Kidney epithelial cell (primary cell): ENCODE results near the gene STUM. TPM values are rescaled to one million over a fixed set of nuclear protein-coding genes. Genes with fewer than 3 reads are reported as not detected.
"Not testable (repeated sequence)": the region's sequence is repeated elsewhere in the genome, so short reads cannot be mapped to it uniquely, and the experiment has no call there.

Source experiments
- DNase-seq: peaks from one replicate; pipeline ENCODE4 v3.0.0-alpha.2; 2010; ENCODE audit warnings: low read depth
- H3K27me3 ChIP-seq: 2 replicates; pipeline ENCODE4 v1.6.0; 2011; ENCODE audit warnings: low read length; ENCODE audit not compliant: control insufficient read depth, insufficient read depth
- H3K36me3 ChIP-seq: 2 replicates; pipeline ENCODE4 v1.5.1; 2011; ENCODE audit warnings: low read length; ENCODE audit not compliant: control insufficient read depth, insufficient read depth
- H3K4me3 ChIP-seq: 2 replicates; pipeline ENCODE4 v1.5.1; 2011; ENCODE audit warnings: low read depth, mild to moderate bottlenecking, control low read depth, low read length
- total RNA-seq: library from RNA; depleted of rRNA; stranded (reverse); fragments of >200 nt; gene quantifications from 2 replicates; pipeline ENCODE4 v1.2.3, GENCODE V29; 2015
- TF ChIP-seq, protein P1 (sequence below): IDR thresholded peaks from 2 replicates; pipeline ENCODE4 v1.5.1; 2011; ENCODE audit warnings: mild to moderate bottlenecking, moderate library complexity, low read length, control low read depth, inconsistent platforms; ENCODE audit not compliant: insufficient read depth, poor library complexity, severe bottlenecking

The STUM gene
- total RNA-seq, 1 donor from 2014 or later, result 0.04 TPM

DNA sequence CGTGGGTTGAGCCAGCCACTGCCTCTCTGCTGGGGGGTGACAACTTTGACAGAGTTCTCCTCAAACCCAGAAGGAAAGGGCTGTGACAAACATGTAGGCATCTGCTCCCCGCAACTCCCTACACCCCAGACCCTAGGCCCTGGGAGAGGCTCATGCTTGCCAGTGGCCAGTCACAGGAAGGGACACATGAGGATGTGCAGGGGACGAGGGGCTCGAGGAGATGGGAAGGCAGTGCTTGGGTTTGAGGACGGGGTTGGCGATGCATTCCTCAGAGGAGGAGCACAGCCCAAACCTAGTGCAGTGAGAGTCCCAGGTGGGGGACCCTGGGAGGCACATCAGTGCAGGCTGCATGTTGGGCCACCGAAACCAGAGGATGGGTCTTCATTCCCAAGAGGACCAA is 62.1 kb downstream of the STUM start:
- TF ChIP-seq, protein P1, sequence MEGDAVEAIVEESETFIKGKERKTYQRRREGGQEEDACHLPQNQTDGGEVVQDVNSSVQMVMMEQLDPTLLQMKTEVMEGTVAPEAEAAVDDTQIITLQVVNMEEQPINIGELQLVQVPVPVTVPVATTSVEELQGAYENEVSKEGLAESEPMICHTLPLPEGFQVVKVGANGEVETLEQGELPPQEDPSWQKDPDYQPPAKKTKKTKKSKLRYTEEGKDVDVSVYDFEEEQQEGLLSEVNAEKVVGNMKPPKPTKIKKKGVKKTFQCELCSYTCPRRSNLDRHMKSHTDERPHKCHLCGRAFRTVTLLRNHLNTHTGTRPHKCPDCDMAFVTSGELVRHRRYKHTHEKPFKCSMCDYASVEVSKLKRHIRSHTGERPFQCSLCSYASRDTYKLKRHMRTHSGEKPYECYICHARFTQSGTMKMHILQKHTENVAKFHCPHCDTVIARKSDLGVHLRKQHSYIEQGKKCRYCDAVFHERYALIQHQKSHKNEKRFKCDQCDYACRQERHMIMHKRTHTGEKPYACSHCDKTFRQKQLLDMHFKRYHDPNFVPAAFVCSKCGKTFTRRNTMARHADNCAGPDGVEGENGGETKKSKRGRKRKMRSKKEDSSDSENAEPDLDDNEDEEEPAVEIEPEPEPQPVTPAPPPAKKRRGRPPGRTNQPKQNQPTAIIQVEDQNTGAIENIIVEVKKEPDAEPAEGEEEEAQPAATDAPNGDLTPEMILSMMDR, result no peak
- Histone ChIP-seq H3K36me3 (no peaks in the 10 kb centered on the region), H3K27me3 (peaks cover 6% of the 10 kb centered on the region)

DNA sequence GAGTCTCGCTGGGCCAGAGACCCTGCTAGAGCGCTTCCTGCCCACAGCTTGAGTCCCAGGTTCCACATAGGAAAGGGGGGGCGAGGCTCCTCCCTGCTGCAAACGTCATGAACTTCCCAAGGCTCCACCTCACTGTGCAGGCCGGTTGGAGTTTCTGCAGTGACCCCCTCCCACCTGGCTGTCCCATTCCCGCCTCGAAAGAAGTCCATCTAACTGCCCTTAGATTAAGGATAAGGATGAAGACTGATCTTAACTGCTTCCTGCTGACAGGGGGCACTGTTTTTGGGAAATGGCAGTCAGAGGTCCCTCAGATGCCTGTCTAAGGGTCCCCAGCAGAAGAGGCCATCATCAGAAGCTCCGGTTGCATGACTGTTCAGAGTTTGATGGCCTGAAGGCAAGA is 62.7 kb downstream of the STUM start:
- no peak for DNase-seq
- no peaks in the 10 kb centered on the region for H3K36me3 ChIP-seq
- TF ChIP-seq, protein P1, result no peak
- no peak overlapping the region for H3K4me3 ChIP-seq
- peaks cover 6% of the 10 kb centered on the region for H3K27me3 ChIP-seq

More for the DNA sequence above, 62.1 kb downstream of the STUM start:
- DNase-seq, result no peak
- no peak overlapping the region for H3K4me3 ChIP-seq

DNA sequence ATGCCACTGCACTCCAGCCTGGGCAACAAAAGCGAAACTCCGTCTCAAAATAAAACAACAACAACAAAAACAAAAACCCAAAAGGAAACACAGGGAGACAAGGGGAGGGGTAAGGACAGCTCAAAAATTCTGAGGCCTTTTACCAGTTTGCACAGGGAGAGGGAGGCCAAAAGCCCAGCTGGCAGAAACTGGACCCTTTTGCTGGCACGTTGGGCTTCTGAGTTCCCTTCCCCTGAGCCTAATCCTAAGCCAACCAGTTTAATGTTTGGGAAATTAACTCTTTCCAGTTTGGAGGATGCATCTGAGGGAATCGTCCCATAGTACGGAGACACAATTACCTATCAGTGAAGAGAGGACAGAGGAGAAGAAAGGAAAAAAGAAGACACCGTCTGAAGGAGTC is 63.4 kb downstream of the STUM start:
- not testable (repeated sequence) for H3K4me3 ChIP-seq, DNase-seq, H3K36me3 ChIP-seq, H3K27me3 ChIP-seq

DNA sequence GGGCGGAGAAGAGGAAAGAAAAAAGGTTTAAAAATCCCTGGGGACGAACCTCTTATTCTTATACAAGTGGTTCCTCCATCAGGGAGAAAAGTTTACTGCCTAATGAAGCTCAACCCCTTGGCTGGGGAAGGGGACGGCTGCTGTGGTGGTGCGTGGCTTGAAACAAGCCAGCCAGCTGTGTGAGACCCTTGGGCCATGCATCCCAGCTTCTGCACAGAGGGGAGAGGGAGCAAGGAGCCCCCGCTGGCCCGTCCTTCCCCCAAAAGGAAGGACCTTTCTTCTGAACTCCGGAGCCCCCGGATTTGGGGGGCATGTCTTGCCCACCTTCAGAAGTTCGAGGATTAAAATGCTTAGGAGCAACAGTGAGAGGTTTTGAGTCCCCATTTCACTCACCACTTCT is 67.3 kb downstream of the STUM start:
- H3K27me3 ChIP-seq, result peaks cover 2% of the 10 kb centered on the region
- H3K36me3 ChIP-seq, result no peaks in the 10 kb centered on the region
- no peak for DNase-seq
- TF ChIP-seq, protein P1, result no peak
- no peak overlapping the region for H3K4me3 ChIP-seq

DNA sequence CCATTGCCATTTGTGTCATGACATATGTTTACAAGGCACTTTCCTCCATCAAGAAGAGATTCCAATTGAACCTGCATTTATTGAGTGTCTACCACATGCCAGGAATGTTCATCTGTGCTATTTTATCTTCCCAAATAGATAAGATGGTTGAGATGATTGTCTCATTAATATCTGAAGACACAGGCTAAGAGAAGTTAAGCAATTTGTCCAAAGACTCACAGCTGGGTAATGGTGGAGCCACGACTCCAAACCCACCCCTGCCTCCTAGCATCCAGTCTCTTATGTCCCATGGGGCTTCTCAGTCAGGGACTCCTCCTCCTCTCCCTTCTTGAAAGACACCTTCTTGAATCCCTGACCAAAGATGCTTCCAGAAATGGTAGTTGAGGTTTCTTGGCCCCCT is 68.1 kb downstream of the STUM start:
- H3K4me3 ChIP-seq, result no peak overlapping the region
- H3K27me3 ChIP-seq, result peaks cover 2% of the 10 kb centered on the region
- no peak for DNase-seq
- H3K36me3 ChIP-seq, result no peaks in the 10 kb centered on the region
- TF ChIP-seq, protein P1, result no peak

DNA sequence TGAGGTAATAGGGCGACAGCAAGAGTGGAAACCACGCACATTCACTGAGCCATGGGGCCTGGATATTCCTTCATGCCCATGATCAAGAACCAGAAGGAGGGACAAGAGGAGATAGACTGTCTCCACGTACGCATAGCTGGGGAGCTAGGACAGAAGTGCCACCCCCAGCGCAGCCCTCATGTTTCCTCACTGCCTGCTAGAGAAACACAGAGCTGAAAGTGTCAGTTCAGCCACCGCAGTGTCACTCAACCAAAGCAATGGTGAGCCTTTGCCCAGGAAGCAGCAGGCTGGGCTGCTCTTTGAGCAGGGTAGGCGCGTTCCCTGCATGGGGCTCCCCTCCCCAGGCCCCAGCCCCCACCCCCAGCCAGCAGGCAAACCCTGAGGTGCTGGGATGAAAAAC is 68.5 kb downstream of the STUM start:
- H3K4me3 ChIP-seq, result no peak overlapping the region
- TF ChIP-seq, protein P1, result no peak
- no peaks in the 10 kb centered on the region for H3K36me3 ChIP-seq
- H3K27me3 ChIP-seq, result peaks cover 2% of the 10 kb centered on the region
- no peak for DNase-seq

DNA sequence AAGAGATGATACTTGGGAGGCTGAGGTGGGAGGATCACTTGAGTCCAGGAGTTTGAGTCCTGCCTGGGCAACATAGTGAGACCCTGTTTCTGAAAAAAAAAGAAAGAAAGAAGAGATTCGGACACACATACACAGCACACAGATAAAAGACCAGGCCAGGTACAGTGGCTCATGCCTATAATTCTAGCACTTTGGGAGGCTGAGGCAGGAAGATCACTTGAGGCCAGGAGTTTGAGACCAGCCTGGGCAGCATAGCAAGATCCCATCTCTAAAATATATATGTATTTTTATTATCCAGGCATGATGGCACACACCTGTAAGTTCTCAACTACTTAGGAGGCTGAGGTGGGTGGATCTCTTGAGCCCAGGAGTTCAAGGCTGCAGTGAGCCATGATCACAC is 69.2 kb downstream of the STUM start:
- H3K4me3 ChIP-seq, H3K36me3 ChIP-seq, H3K27me3 ChIP-seq, DNase-seq: not testable (repeated sequence)
